ENCODE data around the gene NUDT1. TPM values are rescaled to one million over a fixed set of nuclear protein-coding genes. Genes with fewer than 3 reads are reported as not detected.
A peak's percentile ranks its signal among the peaks of the same experiment; 100 is the strongest.

The NUDT1 gene
- total RNA-seq, 1 experiment from 2014 or later, result 100 TPM

- TF ChIP-seq E2F5 (CRISPR knock-in tag; IDR thresholded peaks at IDR 0.05) (0 out of 2 replicates have a peak, but pooled peaks have one; percentile 34), EMX1 (CRISPR knock-in tag; IDR thresholded peaks at IDR 0.05) (0 out of 2 replicates have a peak, but pooled peaks have one; percentile 71), FOXK1 (CRISPR knock-in tag; IDR thresholded peaks at IDR 0.05) (peak; percentile 71), SMAD4 (CRISPR knock-in tag; IDR thresholded peaks at IDR 0.05) (no peak), MAX (CRISPR knock-in tag; IDR thresholded peaks at IDR 0.05) (peak; percentile 71), FOXP1 (CRISPR knock-in tag; IDR thresholded peaks at IDR 0.05; ENCODE audit: borderline replicate concordance) (peak; percentile 63; the same call in 1 of the 2 replicates), NFATC4 (CRISPR knock-in tag; IDR thresholded peaks at IDR 0.05) (0 out of 2 replicates have a peak, but pooled peaks have one; percentile 27), PRRX2 (CRISPR knock-in tag; IDR thresholded peaks at IDR 0.05) (0 out of 2 replicates have a peak, but pooled peaks have one; percentile 48), SP1 (CRISPR knock-in tag; conservative IDR thresholded peaks at IDR 0.05) (peak; percentile 57), CREM (CRISPR knock-in tag; IDR thresholded peaks at IDR 0.05) (0 out of 2 replicates have a peak, but pooled peaks have one; percentile 53), ZNF416 (CRISPR knock-in tag; IDR thresholded peaks at IDR 0.05) (peak; percentile 68; the same call in 1 of the 2 replicates), SOX15 (CRISPR knock-in tag; IDR thresholded peaks at IDR 0.05) (no peak)
Observed at GRCh38 chr7:2232766-2233520, 9.1 kb upstream of the NUDT1 start, which contains the start of gene MAD1L1 (continued).

- no peak for DNase-seq (ENCODE audit: low spot score)
- peaks cover 44% of the 10 kb centered on the region for H3K36me3 Mint-ChIP-seq
Observed at GRCh38 chr7:2233926-2234325, 8.1 kb upstream of the NUDT1 start.

More at GRCh38 chr7:2233926-2234325, 8.1 kb upstream of the NUDT1 start:
- TF ChIP-seq RORB (CRISPR knock-in tag; IDR thresholded peaks at IDR 0.05) (no peak), NFATC4 (CRISPR knock-in tag; IDR thresholded peaks at IDR 0.05) (no peak), ZBTB43 (CRISPR knock-in tag; IDR thresholded peaks at IDR 0.05) (no peak), ELF4 (CRISPR knock-in tag; IDR thresholded peaks at IDR 0.05; ENCODE audit: low read depth) (no peak), SMAD3 (CRISPR knock-in tag; IDR thresholded peaks at IDR 0.05; ENCODE audit: borderline replicate concordance) (no peak), JAZF1 (CRISPR knock-in tag; IDR thresholded peaks at IDR 0.05) (no peak), HMGXB4 (CRISPR knock-in tag; IDR thresholded peaks at IDR 0.05) (no peak), CDX4 (CRISPR knock-in tag; IDR thresholded peaks at IDR 0.05; ENCODE audit: borderline replicate concordance) (no peak), MXD4 (CRISPR knock-in tag; IDR thresholded peaks at IDR 0.05; ENCODE audit: borderline replicate concordance) (no peak), ATF1 (CRISPR knock-in tag; IDR thresholded peaks at IDR 0.05) (no peak), ZNF512 (CRISPR knock-in tag; IDR thresholded peaks at IDR 0.05; ENCODE audit: borderline replicate concordance) (no peak), ZNF317 (CRISPR knock-in tag; IDR thresholded peaks at IDR 0.05; ENCODE audit: borderline replicate concordance, low read depth) (no peak)
- ATAC-seq, result no peak
- POLR2A ChIA-PET, result no interaction called here
- H3K27me3 Mint-ChIP-seq (ENCODE audit: low read depth), result no peaks in the 10 kb centered on the region
- peak overlapping the region; percentile 96 for H3K4me3 Mint-ChIP-seq
- CTCF ChIA-PET, result interaction anchor here (1.6 kb wide), 1 partner anchor 114 kb away, joined by 4 read pairs; no protein-coding TSS in a partner anchor
- H3K27ac Mint-ChIP-seq, result no peak overlapping the region
- peaks cover 13% of the 10 kb centered on the region for H3K4me1 Mint-ChIP-seq
- H3K9me3 Mint-ChIP-seq, result no peaks in the 10 kb centered on the region
